GM21447 (cell line): ENCODE measurements around the gene PKD2L2.
"Not testable (repeated sequence)": the region's sequence is repeated elsewhere in the genome, so short reads cannot be mapped to it uniquely, and the experiment has no call there.

Experiments
- ATAC-seq: cut with Tn5 transposase; IDR thresholded peaks from one replicate; pipeline ENCODE4 v1.9.1; 2021; ENCODE audit not compliant: unreplicated experiment

PKD2L2 gene

DNA sequence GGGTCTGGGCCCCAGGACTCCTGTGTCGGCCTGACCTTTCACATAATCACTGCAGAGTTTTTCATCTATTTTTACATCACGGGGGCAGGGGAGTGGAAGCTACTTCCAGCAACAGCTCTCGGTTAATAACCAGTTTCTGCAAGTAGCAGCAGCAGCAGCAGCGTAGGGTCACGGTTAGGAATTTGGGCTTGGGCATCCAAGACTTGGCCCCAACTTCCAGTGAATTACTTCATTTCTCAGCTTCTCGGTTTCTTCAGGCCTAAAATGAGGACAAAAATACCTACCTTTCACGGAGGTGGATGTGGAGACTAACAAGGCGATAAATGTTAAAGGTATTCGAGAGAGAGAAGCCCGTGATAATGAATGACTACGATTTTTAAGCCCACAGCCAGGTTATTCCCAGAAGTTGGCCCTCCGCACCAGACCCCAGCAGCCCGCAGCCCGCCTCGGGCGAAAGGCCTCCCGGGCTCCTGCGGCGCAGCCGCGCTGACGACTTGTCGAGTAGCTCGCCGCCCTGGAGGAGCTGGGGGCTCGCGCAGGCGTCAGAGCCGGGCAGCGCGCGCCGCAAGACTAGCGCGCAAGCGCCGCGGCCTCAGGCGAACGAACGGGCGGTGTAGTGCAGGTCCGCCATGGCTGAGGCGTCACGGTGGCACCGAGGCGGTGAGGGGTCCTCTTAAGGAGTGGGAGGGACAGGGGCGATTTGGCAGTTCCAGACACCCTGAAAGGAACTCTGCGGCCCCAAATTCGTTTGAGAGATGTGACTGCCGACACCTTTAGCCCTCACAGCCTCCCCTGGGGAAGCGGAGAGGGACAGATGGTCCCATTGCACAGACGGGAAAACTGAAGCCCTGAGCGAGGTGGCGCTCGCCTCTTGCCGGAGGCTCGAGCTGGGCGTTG, at the start of gene PKD2L2:
Gene PKD2L2 (plus strand): TSS at position 595 of the 897 bp plus-strand sequence. CDS start 35 bp downstream, at position 630.
- peak; percentile 86 for ATAC-seq

DNA sequence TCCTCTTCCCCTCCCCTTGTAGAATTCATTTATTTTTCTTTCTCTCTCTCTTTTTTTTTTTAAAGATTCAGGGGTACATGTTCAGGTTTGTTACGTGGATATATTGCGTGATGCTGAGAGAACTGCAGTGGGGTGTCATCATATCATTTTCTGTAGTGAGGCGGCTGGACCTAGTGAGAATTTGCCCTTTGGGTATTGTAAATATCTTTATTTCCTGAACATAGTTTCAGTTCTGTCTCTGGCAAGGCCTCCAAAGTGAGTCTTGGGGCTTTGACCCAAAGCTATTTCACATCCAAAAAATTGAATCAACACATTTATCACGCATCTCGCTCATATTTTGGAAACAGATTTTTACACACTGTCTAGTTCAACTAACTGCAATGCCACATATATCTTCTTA, 47.0 kb upstream of the PKD2L2 start:
- ATAC-seq: no peak

DNA sequence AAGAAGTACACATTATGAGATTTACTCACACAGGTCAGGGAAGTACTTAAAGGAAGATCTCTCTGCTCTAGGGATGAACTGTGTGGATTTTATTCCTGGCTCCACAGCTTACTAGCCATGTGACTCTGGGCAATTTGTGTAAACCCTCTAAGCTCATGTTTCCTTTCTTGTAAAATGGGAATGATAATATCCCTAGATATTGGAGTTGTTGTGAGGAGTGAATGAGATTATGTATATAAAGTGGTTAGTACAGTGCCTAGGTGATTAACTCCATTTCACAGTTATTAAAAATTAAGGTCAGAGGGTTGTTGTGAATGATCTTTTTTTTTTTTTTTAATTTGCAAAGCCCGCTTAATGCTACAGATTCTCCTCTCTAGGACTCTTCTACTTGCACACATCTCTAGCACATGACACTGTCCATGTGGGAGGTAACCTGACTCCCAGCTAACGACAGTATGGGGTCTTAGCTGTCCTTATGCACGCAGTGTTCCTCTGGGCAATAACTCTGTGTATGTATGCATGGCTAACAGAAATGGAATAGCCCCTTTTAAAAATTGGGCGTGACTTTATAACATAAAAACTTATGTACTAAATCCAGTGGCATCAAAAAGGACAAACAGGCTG, 45.5 kb upstream of the PKD2L2 start:
- ATAC-seq: no peak

- ATAC-seq: no peak
Observed at GRCh38 chr5:137845472-137845871, 43.8 kb upstream of the PKD2L2 start.

DNA sequence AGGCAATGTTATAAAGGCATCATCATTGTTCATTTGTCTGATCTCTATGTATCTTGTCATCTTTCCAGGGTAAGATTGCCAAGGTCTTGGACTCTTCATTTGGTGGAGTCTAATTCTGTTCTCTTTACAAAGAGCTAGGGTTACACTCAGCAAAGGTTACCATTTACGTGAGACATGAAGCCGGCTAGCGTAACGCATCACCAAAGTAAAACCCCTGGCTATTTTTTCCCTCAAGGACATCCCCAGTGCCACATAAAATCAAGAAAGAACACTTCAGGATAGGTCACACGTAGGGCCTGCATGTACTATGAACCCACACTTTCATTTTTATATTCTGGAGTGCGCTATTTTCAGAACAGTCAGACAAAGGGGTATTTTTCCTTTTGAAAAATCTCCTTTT, 41.6 kb upstream of the PKD2L2 start:
- peak; percentile 83 for ATAC-seq

- ATAC-seq: not testable (repeated sequence)
Observed at GRCh38 chr5:137853165-137853564, 36.1 kb upstream of the PKD2L2 start.

- ATAC-seq: peak; percentile 43
Observed at GRCh38 chr5:137856201-137856600, 33.1 kb upstream of the PKD2L2 start.

DNA sequence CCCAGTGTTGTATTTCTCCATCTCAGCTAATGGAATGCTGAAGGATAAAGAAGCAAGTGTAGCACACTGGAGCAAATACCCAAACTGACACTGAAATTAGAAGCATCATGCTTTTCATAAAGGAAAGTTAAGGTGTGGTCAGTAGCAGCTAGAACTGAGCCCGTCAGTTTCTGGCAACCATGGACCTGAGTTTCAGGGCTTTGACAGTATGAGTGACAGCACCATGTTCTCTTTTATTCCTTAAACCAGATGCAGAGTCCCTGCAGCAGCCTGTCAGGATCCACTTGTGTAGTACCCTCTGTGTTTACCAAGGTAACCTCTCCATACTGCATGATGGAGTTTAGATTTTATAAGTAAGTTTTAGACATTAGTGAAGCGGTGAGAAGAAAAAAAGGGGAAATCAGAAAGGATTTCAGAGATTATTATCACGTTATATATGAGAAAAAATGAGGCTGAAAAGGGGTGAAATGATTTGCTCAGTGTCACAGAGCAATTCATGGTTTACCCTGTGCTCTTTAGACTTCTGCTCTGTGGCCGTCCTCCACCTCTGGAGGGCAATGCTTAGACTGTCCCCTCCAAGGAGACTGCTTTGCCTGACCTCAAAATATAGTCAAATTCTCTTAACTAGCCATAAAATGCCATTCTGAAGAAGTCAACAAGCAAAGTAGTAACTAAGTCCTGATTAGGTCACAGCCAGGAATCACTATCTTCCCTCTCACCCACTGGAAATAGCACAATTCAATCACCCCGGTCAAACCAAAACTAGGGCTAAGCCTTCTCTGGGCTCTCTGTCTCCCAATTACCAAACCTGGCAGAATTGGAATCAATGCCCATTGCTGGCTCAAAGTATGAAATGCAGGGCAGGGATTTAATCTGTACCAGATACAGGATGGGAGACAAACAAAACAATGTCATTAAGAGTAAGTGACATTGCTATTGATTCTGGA, 32.1 kb upstream of the PKD2L2 start:
- peak; percentile 40 for ATAC-seq

DNA sequence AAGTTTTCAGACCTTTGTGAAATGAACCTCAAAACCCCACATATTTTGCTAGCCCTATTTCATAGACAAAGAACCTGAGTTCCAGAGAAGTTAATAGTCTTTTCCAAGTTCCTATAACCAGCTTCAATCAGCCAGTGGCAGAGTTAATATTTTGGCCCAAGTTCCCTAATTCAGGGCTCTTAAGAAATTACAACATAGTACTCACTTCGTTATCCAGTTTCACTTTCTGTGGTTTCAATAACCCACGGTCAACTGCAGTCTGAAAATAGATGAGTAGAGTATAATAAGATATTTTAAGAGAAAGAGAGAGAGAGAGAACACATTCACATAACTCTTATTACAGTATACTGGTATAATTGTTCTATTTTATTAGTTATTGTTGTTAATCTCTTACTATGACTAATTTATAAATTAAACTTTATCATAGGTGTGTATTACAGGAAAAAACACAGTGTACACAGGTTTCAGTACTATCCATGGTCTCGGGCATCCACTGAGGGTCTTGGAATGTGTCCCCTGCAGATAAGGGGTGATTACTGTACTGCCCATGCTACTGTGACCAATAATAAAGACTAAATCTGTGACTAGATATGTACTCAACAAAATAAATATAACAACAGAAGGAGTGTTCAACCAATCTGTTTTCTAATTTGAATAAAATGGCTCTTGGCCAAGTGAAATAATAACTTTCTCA, 30.9 kb upstream of the PKD2L2 start:
- peak; percentile 84 for ATAC-seq

GRCh38 chr5:137858954-137859353, 30.3 kb upstream of the PKD2L2 start:
- no peak for ATAC-seq

DNA sequence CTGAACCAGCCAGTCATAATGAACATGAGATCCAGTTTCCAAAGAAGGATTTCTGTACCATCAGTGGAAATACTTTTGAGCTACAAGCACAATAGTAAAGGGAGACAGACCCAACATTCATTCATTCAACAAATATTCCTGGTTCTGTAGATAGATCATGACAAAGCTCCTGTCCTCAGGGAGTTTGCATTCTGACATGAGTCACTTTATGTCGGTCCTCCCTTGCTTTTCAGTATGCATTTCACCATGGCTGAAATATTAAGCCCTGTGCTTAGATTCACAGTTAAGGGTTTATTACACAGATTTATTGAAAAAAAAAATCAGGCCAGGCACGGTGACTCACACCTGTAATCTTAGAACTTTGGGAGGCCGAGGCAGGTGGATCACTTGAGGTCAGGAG, 27.0 kb upstream of the PKD2L2 start:
- no peak for ATAC-seq

DNA sequence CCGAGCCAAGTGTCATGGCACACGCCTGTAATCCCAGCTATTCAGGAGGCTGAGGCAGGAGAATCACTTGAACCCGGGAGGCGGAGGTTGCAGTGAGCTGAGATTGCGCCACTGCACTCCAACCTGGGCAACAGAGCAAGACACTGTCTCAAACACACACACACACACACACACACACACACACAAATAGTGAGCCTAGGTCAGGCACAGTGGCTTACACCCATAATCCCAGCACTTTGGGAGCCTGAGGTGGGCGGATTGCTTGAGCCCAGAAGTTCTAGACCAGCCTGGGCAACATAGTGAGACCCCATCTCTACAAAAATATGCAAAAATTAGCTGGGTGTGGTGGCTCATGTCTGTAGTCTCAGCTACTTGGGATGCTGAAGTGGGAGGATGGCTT, 25.6 kb upstream of the PKD2L2 start:
- ATAC-seq: not testable (repeated sequence)

DNA sequence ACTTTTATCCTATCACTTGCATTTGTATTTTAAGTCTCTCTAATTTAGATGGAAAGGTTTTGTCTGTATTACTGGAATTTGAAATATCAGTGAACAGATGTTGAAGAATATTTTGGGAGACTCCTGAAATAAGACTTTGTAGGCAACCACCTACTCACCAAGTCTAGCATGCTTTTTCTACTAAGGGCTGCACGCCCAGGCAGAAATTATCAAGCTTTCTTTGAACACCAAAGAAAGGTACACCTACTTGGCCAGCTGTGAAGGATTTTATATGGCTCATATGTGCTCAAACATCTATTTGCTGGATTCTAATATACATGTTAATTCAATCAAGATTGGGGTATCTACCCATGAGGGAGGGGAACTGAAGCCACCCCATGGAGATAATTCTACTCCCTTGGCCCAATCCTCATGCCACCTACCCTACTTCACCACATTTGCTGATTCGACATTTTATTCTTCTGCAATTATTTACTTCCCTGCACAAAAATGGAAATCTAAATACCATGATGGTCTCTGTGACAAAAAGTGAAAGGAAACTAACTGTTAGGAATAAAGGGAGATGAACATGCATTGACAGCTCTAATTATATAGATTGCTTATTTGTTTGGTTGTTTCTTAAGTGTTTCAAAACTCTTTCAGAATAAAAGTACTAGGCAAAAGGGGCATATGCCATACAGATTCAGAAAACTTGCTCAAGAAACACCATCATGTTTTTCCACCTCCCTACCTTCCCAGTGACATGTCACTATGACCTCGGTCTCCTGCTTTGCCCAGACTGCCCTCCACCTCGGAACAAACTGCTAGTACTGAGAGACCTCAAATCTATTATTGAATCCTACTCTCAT, 22.5 kb upstream of the PKD2L2 start:
- ATAC-seq: no peak

DNA sequence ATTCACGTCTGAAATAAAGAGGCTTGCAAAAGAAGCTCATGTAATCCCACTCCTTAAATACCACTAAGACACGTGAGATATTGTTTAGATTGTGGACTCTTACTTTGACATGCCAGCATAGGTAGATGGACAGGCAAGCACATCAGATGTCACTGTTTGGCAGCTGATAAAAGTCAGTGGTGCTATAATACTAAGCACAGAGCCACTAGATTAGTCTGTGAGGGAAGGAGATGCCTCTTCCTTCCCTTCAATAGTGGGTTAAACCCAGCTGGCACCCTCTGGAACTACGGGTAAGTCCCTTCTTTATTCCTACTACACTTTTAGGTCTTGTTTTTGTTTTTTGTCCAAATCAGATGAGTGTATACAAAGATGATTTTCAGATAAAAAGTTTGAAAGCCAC, 21.6 kb upstream of the PKD2L2 start, which contains the start of gene MYOT:
Gene MYOT (plus strand): TSS at position 197 of the 400 bp plus-strand sequence. CDS start 2,792 bp downstream, outside the sequence.
- no peak for ATAC-seq

- no peak for ATAC-seq
Observed at GRCh38 chr5:137870647-137871339, 18.5 kb upstream of the PKD2L2 start.

DNA sequence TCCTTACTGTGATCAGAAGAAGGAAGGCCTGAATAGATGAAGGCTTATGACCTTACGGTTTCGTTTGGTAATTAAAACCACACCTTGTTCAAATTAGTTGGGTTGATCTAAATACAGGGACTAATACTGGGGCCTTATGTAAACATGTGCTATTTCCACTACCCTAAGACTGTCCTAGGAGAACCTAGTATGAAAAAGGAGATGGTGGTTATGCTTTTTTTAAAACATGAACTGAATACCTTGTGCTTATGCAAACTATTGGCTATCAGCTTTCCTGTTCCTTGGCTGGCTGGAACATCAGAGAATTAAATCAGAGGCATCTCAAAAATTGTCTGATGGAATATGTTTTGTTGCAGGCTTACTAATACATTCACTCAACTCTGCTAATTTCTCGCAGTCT, 17.7 kb upstream of the PKD2L2 start:
- ATAC-seq: no peak

GRCh38 chr5:137872466-137872865, 16.8 kb upstream of the PKD2L2 start:
- no peak for ATAC-seq

- ATAC-seq: no peak
Observed at GRCh38 chr5:137876101-137876500, 13.2 kb upstream of the PKD2L2 start.

GRCh38 chr5:137880313-137880712, 8.9 kb upstream of the PKD2L2 start:
- no peak for ATAC-seq
